Measurements from ENCODE around the gene PASK.

Gene PASK

GRCh38 chr2:241146286-241146685, 3.0 kb downstream of the PASK start:
- DNase-seq = no peak

- no peak for DNase-seq
These were observed 6.7 kb downstream of the PASK start for GRCh38 chr2:241142593-241142992.

- DNase-seq = no peak
These were observed 7.2 kb downstream of the PASK start for GRCh38 chr2:241142063-241142462.

- DNase-seq = no peak
These were observed 8.0 kb downstream of the PASK start for GRCh38 chr2:241141214-241141770.

GRCh38 chr2:241140445-241140840, 8.8 kb downstream of the PASK start:
- no peak for DNase-seq

- no peak for DNase-seq
These were observed 9.5 kb downstream of the PASK start for GRCh38 chr2:241139531-241140444.

- no peak for DNase-seq
These were observed 10.8 kb downstream of the PASK start for GRCh38 chr2:241138471-241138870.

- no peak for DNase-seq
These were observed 11.7 kb downstream of the PASK start for GRCh38 chr2:241137276-241138190.

GRCh38 chr2:241136661-241137260, 12.5 kb downstream of the PASK start:
- DNase-seq = no peak

- DNase-seq = no peak
These were observed 13.1 kb downstream of the PASK start for GRCh38 chr2:241136191-241136590.

- DNase-seq = no peak
These were observed 13.5 kb downstream of the PASK start for GRCh38 chr2:241135737-241136136.

GRCh38 chr2:241134711-241135110, 14.6 kb downstream of the PASK start:
- DNase-seq = no peak

GRCh38 chr2:241133436-241133820, 15.8 kb downstream of the PASK start:
- no peak for DNase-seq

- DNase-seq = no peak
These were observed 16.5 kb downstream of the PASK start for GRCh38 chr2:241132538-241133435.

GRCh38 chr2:241131531-241131930, 17.7 kb downstream of the PASK start:
- no peak for DNase-seq

GRCh38 chr2:241130316-241130715, 19.0 kb downstream of the PASK start:
- DNase-seq = no peak

- no peak for DNase-seq
These were observed 20.0 kb downstream of the PASK start for GRCh38 chr2:241129086-241129871.

- no peak for DNase-seq
These were observed 21.0 kb downstream of the PASK start for GRCh38 chr2:241128266-241128665.

- no peak for DNase-seq
These were observed 22.5 kb downstream of the PASK start for GRCh38 chr2:241126771-241127202.

- no peak for DNase-seq
These were observed 23.1 kb downstream of the PASK start for GRCh38 chr2:241126201-241126611.

GRCh38 chr2:241125626-241126025, 23.6 kb downstream of the PASK start:
- DNase-seq = no peak
